Upper lobe of left lung (tissue), 4 donors: ENCODE data around the gene LGALS7.
"Not testable (repeated sequence)": the region's sequence is repeated elsewhere in the genome, so short reads cannot be mapped to it uniquely, and the experiment has no call there.

ENCODE experiments used
- EP300 ChIP-seq, 4 donors: sonication (generic); formaldehyde crosslinking; IDR thresholded peaks; one replicate each; pipeline ENCODE4 v1.5.1; 2017; ENCODE audit warnings: antibody characterized with exemption in 4 of 4, control low read depth in 2 of 4
- POLR2A ChIP-seq, 4 donors: fragments of 450-650 bp; IDR thresholded peaks; one replicate each; pipeline ENCODE4 v1.5.1; 2016 to 2017; ENCODE audit warnings: antibody characterized with exemption in 4 of 4, mild to moderate bottlenecking in 2 of 4
- TF ChIP-seq, protein P1 (sequence below), 6 experiments: fragments of 450-650 bp in 4 of 6; fragments of 200-600 bp in 2 of 6; sonication (generic) in 2 of 6; IDR thresholded peaks; one replicate each; pipeline ENCODE4 v1.5.1; 2016 to 2019; ENCODE audit warnings: antibody characterized with exemption in 6 of 6

DNA sequence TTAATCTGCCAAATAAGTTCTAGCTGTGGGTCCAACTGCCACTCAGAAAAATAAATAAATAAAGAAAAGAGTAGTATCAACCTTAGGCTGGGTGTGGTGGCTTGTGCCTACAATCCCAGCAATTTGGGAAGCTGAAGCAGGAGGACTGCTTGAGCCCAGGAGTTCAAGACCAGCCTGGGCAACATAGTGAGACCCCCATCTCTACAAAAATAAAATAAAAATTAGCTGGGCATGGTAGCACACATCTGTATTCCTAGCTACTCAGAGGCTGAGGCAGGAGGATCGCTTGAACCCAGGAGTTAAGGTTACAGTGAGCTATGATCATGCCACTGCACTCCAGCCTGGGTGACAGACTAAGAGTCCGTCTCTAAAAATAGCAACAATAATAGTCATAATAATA lies 40.6 kb upstream of the LGALS7 start:
- TF ChIP-seq, protein P1, sequence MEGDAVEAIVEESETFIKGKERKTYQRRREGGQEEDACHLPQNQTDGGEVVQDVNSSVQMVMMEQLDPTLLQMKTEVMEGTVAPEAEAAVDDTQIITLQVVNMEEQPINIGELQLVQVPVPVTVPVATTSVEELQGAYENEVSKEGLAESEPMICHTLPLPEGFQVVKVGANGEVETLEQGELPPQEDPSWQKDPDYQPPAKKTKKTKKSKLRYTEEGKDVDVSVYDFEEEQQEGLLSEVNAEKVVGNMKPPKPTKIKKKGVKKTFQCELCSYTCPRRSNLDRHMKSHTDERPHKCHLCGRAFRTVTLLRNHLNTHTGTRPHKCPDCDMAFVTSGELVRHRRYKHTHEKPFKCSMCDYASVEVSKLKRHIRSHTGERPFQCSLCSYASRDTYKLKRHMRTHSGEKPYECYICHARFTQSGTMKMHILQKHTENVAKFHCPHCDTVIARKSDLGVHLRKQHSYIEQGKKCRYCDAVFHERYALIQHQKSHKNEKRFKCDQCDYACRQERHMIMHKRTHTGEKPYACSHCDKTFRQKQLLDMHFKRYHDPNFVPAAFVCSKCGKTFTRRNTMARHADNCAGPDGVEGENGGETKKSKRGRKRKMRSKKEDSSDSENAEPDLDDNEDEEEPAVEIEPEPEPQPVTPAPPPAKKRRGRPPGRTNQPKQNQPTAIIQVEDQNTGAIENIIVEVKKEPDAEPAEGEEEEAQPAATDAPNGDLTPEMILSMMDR (IDR thresholded peaks at IDR 0.05), result not testable (repeated sequence)
- not testable (repeated sequence) for TF ChIP-seq EP300, POLR2A (IDR thresholded peaks at IDR 0.05)
